GM18520 (cell line): ENCODE measurements around the gene QRICH2.
"Not testable (repeated sequence)": the region's sequence is repeated elsewhere in the genome, so short reads cannot be mapped to it uniquely, and the experiment has no call there.

ENCODE experiments used
- ATAC-seq: cut with Tn5 transposase; IDR thresholded peaks from one replicate; pipeline ENCODE4 v1.9.1; 2021; ENCODE audit not compliant: unreplicated experiment

The QRICH2 gene

DNA sequence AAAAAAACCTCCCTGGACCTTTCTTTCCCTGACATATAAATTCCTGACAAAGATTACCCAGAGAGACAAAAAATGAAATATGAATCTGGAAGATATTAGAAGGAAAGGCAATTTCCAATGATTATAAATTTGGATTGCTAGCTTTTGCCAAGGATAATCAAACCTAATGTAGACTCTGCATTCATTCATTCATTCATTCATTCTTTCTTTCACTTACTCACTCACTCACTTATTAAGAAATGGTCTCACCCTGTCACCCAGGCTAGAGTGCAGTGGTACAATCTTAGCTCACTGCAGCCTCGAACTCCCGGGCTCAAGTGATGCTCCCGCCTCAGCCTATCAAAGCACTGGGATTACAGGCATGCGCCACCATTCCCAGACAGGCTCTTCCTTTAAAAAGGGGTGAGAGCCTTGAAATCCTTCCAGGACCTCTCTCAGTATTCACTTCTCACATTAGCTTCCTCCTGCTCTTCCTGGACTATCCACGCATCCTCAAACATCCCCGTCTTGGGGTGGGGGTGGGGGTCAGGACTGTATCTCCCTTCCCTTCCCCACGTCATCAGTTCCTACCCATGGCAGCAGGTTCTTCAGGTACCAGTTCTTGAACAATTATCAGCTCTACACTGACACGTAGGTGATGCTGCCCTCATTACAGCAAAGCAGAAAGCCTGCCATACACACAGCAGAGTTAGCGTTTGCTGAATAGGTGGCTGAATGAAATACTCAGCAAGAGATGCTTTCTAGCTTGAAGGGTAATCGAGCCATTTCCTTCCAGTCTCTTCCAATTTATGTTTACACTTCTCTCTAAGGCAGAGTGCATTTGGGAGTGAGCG, 25.8 kb upstream of the QRICH2 start:
- no peak for ATAC-seq

DNA sequence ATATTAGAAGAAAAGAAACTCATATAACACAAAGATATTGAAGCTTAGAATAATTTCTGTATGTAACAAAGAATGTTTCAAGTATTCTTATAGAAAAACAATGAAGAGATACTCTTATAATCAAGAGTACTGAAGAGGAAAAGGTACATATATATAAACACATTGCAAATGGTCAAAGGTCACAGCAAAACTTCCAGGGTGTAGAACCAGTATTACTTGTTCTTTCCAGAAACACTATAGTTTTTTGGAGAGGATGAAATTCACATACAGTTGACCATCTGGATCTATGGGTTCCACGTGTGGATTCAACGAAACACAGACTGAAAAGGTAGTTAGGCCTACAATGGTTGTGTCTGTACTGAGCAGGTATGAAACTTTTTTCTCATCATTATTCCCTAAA, 23.0 kb upstream of the QRICH2 start:
- no peak for ATAC-seq

DNA sequence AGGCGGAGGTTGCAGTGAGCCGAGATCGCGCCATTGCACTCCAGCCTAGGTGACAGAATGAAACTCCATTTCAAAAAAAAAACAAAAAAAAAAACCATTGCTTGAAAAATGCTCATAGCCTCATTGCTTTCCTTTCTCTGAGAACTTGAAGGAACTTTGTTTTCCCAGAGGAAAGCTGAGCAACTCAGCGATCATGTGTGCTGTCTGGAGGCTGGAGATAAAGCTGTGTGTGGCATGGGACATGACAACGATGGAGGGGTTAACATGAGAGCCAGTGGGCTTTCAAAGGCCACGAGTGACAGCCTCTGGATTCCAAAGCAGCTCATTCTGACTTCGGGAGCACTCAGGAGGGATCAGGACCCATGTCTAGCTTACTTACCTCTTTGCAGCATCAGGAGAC, 21.6 kb upstream of the QRICH2 start:
- no peak for ATAC-seq

DNA sequence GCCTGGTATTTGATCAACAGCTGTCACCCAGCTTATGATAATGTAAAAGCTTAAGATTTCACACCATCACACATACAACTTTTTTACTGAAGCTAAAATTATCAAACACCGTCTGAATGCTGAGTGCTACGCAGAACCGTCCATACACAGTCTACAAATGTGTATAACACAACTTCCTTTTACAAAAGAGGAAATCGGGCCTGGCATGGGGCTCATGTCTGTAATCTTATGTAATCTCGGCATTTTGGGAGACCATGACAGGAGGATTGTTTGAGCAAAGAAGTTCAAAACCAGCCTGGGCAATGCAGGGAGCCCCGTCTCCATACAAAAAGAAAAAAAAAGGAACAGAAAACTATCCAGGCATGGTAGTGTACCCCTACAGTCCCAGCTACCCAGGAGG, 19.6 kb upstream of the QRICH2 start:
- ATAC-seq, result no peak

DNA sequence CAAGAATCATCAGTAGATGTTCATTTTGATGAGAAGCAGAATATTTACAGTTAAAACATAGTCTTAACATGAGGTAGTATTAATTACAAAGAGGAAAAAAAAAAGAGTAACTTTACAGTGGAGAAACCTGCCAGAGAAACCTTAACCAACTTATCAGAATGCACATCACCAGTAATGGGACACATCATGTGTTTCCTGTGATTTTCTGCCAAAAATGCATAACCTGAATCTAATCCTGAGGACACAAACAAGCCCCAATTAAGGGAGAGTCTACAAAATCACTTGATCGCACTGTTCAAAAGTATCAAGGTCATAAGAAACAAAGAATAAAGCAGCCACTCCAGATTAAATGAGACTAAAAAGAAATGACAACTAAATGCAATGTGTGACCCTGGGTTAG, 18.2 kb upstream of the QRICH2 start:
- no peak for ATAC-seq

DNA sequence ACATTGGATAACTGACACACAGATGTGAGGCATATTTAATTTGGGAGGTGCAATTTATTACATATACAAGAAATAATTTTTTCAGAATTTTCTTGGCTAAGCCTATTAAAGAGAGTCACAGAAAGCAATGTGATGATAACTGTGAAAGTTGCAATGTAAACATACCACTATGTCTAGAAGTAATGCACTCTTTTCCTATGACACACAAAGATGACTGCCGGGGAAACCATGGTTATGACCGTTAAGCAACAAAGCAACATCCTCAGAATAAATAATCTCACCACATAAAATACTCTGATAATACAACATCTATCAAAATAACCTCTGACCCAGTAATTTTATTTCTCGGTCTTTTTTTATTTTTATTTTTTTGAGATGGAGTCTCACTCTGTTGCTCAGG, 10.5 kb upstream of the QRICH2 start:
- no peak for ATAC-seq

DNA sequence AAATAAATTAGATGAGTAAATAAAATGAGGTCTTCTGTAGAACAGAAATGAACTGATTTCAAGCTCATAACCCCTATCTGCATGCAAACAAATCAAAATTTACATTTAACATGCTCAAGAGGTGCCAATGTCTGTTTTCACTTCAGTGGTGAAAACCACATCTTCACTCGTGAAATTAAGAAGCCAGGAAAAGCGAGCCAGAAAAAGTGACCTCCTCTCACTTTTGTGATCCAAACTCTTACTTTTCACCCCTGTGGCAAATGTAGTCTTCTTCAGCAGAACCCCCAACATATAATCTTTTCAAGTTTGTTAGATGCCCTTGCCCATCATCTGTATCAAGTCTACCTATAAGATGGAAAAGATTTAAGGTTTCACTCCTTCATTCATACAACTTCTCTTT, 9.5 kb upstream of the QRICH2 start:
- ATAC-seq, result no peak

DNA sequence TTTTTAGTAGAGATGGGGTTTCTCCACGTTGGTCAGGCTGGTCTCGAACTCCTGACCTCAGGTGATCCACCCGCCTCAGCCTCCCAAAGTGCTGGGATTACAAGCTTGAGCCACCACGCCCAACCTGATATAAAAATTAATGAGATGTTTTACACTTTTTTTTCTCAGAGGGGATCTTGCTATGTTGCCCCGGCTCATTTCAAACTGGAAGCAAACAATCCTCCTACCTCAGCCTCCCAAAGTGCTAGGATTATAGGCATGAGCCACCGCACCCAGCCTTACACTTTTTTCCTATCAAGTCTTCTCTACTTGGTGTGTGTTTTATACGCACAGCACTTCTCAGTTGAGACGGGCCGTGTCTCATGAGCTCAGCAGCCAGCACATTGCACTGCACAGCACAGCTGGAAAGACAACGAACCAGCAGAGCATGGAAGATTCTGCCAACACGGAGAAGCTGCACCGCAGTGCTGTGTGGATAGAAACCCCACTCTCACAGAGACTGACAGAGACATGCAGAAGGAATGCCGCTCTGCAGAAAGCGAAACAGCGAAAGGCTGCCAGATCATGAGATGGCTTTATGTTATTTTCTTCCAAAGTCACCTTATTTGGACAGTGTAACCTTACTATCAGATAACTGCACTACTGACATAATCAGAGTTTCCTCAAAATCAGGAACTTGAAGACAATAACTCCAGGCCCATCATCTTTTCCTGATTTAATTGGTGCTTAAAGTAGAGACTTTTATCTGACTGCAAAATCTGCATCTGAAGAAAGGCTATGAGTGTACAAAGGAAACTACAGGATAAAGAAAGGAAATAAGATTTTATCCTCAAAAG, 6.5 kb upstream of the QRICH2 start:
- ATAC-seq, result no peak

DNA sequence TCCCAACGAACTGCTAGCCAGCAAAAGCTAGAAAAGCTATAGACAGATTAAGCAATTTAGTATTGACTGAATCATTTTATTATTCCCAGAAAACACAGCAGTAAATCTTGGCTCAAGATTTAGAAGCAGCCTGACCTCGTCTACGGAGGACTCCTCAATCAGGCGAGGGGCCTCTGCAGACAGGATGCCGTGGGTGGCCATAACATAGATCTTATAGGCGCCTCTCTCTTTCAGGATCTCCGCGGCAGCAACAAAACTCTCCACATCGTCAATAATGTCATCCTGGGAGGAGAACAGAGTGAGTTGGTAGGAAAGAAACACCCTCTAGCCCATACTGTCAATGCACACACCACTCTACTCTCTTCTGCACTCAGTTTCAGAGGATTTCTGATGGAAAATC, 4.7 kb upstream of the QRICH2 start:
- no peak for ATAC-seq

DNA sequence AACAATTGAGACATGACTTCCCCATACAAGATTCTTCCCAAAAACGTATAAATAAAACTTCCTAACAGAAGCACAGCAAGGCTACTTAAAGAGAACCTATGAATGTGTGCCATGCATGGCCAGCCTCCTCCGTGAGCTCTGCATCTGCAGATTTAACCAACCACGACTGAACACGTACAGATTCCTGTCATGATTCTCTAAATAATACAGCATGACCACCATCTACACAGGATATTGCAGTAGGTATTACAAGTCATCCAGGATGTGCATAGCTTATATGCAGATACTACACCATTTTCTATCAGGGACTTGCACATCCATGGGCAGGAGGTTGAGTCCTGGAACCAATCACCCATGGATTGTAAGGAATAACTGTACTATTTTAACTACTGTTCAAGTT, 1.4 kb upstream of the QRICH2 start:
- ATAC-seq, result no peak

DNA sequence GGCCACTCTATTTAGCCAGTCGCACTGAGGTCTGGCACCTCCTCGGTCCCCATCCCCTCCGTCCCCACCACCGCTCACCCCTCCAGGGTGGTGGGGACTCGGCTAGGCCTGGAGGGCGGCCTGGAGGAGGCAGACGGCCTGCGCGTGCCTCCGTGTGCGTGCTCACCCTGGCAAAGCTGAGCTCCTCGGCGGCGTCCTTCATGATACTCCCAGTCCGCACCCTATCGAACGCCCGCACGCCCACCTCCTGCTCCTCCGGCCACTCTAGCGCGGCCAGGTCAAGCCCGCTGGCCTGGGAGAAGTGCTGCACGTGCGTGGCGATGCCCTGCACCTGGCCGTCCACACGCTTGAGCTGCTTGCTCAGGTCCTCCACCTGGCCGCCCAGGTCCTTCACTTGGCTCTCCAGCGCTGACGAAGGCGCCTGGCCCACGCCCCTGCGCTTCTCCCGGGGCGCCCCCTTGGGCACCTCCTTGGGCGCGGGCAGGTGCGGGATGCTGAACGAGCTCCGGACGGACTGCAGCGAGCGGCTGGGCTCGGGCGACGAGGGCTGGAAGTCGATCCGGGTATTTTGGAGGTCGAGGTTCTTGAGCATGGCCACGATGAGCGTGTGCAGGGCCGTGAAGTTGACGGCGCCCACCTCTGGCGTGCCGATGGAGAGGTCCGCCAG, 644 bp downstream of the QRICH2 start:
- ATAC-seq, result no peak

DNA sequence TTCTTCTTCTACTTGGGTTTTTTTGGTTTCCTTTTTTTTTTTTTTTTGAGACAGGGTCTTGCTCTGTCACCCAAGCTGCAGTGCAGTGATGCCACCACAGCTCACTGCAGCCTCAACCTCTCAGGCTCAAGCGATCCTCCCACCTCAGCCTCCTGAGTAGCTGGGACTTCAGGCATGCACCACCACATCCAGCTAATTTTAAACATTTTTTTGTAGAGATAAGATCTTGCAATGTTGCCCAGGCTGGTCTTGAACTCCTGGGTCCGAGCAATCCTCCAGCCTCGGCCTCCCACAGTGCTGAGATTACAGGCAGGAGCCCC, 3.0 kb downstream of the QRICH2 start:
- ATAC-seq, result not testable (repeated sequence)

DNA sequence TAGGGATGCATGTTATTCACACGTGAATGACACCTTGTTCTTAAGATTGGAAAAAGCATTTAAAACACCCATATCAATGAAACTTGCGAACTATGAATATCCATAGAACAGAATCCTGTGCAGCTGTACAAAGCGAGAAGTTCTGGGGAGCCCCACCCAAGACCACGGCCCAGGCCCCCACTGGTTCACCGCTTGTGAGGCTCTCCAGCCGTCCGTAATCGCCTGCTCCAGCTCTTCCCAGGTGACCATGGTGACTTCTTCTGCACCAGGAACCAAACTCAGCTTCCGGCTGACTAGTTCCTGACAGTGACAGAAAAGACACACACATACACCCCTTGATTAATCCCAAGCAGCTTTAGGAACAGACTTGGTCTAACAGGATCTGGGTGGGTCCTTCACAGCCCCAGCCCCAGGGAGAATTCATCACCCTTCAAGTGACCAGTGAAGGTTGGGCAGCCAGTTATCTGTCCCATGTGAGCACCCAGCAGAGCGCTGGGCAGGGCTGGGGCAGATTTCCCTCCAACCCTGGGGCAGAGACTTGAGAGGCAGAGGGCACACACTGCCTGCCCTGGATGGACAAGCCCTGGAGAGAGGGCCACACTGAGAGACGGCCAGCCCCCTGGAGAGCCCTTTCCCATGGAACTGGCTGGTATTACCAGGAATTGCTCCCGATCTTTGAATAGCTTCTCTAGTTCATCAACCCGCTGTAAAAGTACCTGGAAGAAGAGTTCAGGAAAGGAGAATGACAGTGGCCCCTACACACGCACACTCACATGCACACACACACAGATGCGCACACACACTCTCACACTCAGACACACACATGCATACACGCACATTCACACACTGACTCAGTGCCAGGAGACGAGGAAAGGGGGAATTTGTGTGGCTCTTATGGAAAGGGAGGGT, 3.6 kb downstream of the QRICH2 start:
- ATAC-seq, result no peak

DNA sequence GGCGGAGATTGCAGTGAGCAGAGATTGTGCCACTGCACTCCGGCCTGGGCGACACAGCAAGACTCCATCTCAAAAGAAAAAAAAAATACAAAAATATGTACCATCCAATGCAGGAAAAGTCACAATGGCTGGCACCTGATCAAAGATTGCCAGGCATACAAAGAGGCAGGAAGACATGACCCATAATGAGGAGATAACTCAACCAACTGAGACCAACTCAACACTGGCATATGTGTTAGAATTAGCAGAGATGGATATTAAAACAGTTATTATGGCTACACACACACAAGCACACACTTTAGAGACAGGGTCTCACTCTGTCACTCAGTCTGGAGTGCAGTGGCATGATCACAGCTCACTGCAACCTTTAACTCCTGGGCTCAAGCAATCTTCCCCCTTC, 10.6 kb downstream of the QRICH2 start:
- ATAC-seq, result no peak

DNA sequence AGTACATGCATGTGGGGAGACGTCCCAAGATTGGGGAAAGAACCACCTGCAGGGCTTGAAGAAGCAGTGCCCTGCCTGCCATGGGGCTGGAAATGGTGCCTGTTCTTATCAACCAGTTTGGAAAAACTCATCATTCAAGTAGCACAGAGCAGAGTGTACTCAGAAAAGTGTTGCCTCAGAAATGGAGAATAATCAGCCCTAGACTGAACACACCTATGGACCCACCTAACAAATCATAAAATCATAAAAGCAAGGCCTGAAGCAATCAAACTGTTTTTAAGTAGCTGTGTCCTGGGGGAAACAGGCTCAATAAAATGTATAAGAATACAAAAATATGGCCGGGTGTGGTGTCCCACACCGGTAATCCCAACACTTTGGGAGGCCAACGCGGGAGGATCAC, 11.2 kb downstream of the QRICH2 start:
- ATAC-seq, result no peak

DNA sequence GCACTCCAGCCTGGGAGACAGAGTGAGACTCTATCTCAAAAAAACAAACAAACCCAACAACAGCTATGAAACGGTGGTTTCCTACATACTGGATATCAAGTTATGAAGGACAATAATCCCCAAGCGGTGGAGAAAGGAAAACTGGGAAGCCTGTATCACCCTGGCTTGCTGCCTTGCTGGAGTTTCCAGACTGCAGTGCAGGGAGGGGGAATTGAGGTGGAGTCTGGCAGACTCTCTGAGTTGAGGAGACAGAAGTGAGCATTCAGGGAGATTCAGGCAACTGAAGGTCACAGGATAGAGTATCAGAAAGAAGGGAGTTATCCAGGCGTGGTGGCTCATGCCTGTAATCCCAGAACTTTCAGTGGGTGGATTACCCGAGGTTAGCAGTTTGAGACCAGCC, 11.9 kb downstream of the QRICH2 start:
- ATAC-seq, result no peak

DNA sequence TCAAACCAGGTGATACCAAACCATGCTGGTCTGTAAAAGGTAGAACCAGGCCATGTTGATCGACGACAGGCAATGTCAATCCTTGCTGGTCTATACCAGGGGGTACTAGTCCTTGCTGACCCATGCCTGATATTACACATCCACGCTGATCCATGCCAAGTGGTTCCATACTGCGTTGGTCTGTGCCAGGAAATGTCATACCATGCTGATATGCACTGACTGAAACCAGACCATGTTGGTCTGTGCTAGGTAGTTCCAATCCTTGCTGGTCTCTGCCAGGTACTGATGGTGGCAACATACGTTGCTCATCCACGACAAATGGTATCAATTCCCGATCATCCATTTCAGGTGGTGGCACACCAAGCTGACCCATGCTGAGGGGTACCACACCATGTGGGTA, 15.0 kb downstream of the QRICH2 start:
- ATAC-seq, result no peak

DNA sequence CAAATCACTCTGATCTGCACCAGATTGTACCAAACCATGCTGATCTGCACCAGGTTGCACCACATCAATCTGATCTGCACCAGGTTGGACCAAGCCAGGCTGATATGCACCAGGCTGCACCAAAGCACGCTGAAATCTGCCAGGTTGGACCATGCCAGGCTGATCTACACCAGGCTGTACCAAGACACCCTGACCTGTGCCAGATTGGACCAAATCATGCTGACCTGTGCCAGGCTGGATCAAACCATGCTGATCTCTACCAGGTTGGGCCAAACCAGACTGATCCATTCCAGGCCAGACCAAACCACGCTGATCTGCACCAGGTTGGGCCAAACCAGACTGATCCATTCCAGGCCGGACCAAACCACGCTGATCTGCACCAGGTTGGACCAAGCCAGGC, 15.5 kb downstream of the QRICH2 start:
- no peak for ATAC-seq

DNA sequence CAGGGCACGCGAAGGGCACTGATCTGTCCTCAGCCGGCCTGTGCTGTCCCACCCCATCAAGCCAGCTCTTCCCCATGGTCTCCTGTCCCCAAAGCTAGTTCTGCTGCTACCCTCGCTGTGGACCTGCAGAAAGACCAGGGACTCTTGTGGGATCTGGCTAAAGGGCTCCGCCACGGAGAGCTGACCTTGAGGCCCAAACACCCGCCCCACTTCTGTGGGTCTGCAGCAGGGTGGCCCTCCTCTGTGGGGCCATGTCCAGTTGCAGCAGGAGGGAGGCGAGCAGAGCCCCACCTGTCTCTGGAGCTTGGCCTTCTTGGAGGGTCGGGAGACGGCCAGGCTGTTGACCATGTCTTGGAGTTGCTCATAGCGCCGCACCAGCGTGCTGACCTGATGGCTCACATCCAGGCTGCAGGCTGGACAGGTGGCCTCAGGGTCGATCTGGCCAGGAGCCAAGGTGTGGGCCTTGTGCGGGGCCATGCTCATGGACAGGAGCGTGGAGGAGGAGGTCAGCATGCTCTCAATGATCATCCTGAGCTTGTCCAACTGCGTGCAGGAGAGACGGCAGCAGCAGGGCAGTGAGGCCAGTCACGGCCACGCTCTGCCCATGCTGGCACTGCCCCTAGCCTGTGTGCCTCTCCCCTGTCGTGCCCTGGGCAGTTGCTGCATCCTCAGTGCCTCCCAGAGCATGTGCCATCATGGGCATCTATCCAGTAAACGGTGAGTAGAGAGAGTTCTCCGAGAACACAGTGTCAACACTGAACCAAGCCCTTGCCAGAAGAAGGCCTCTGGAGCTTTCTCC, 26.3 kb downstream of the QRICH2 start:
- ATAC-seq, result no peak

DNA sequence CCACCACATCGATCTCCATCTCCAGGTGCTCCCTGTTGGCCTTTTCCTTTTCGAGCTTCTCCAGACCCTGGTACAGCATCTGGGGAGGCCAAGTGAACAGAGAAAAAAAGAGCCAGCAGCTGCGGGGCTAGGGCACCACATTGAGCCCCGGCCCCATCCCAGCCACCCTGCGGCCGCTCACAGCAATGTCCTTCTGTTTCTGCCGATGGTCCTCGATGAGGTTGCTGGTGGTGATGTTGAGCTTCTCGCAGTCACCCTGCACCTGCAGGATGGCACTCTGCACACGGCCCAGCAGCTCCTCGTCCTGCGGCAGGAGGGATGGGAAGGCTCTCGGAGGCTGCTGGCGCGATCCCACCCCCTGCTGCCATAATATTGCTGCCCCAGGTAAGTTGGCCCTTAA, 27.4 kb downstream of the QRICH2 start:
- no peak for ATAC-seq
